PC-3 (cell line): ENCODE data around the gene NLRP1.

Experiments used
- EZH2 ChIP-seq: fragments of 300-600 bp; sonication (generic); IDR thresholded peaks from one replicate; pipeline ENCODE4 v1.6.1; 2017; ENCODE audit warnings: antibody characterized with exemption, mild to moderate bottlenecking, low read length; ENCODE audit not compliant: unreplicated experiment
- EZH2phosphoT487 ChIP-seq: fragments of 300-600 bp; sonication (generic); IDR thresholded peaks from 2 replicates; pipeline ENCODE4 v1.6.1; 2018; ENCODE audit warnings: mild to moderate bottlenecking, antibody characterized with exemption, low read length, borderline replicate concordance
- TF ChIP-seq, protein P1 (sequence below): fragments of 300-600 bp; sonication (generic); conservative IDR thresholded peaks from 2 replicates; pipeline ENCODE4 v1.5.1; 2017; ENCODE audit warnings: antibody characterized with exemption, low read depth, mild to moderate bottlenecking, low read length

DNA sequence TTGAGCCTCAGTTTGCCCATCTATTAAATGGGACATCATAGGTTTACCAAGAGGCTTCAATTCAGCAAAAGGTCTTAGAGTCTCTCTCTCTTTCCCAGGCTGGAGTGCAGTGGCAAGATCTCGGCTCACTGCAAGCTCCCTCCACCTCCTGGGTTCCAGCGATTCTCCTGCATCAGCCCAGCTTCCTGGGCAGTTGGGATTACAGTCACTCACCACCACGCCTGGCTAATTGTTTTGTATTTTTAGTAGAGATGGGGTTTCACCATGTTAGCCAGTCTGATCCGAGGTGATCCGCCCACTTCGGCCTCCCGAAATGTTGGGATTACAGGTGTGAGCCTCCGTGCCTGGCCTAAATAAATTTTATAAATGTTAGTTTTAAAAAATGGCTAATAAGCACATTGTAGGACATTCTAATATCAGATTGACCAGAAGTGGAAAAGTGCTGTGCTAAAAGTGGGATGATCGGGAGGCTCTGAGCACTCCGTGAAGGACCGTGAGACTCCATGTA lies 1.0 kb upstream of the NLRP1 start:
- TF ChIP-seq, protein P1, sequence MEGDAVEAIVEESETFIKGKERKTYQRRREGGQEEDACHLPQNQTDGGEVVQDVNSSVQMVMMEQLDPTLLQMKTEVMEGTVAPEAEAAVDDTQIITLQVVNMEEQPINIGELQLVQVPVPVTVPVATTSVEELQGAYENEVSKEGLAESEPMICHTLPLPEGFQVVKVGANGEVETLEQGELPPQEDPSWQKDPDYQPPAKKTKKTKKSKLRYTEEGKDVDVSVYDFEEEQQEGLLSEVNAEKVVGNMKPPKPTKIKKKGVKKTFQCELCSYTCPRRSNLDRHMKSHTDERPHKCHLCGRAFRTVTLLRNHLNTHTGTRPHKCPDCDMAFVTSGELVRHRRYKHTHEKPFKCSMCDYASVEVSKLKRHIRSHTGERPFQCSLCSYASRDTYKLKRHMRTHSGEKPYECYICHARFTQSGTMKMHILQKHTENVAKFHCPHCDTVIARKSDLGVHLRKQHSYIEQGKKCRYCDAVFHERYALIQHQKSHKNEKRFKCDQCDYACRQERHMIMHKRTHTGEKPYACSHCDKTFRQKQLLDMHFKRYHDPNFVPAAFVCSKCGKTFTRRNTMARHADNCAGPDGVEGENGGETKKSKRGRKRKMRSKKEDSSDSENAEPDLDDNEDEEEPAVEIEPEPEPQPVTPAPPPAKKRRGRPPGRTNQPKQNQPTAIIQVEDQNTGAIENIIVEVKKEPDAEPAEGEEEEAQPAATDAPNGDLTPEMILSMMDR, result no peak
- no peak for TF ChIP-seq EZH2phosphoT487
- TF ChIP-seq EZH2, result no peak
